Measurements from ENCODE around the gene KCTD15. TPM values are rescaled to one million over a fixed set of nuclear protein-coding genes. Genes with fewer than 3 reads are reported as not detected.

KCTD15 gene
- total and polyA plus RNA-seq, 5 donors from 2014 or later = 0.28 to 1.3 (median 0.72) TPM; not detected in 1

GRCh38 chr19:33763633-33764371 is 32.9 kb upstream of the KCTD15 start:
- no peak overlapping the region for H3K27ac ChIP-seq (ENCODE audit: insufficient read depth, low read length, poor library complexity, severe bottlenecking)
- H3K27me3 ChIP-seq (ENCODE audit: control insufficient read depth, insufficient read depth, low read length) = no peaks in the 10 kb centered on the region
- Mint-ChIP-seq H3K27me3 (no peaks in the 10 kb centered on the region), H3K36me3 (no peaks in the 10 kb centered on the region), H3K9me3 (no peaks in the 10 kb centered on the region), H3K27ac (no peak overlapping the region), H3K4me1 (no peaks in the 10 kb centered on the region), H3K4me3 (no peak overlapping the region)
- H3K9me3 ChIP-seq (ENCODE audit: control insufficient read depth in 2 of 2, low read length in 2 of 2) = no peaks in the 10 kb centered on the region
- ATAC-seq (ENCODE audit: low read depth in 2 of 2) (no peak), DNase-seq (no peak)
- H3K36me3 ChIP-seq (ENCODE audit: control insufficient read depth, insufficient read depth, low read length) = no peaks in the 10 kb centered on the region
- no peaks in the 10 kb centered on the region for H3K4me1 ChIP-seq (ENCODE audit: control insufficient read depth, insufficient read depth, low read length, poor library complexity, severe bottlenecking)
- H3K4me3 ChIP-seq (ENCODE audit: low read depth, low read length) = no peak overlapping the region

GRCh38 chr19:33766623-33767022 is 30.0 kb upstream of the KCTD15 start:
- Histone ChIP-seq H3K9me3 (ENCODE audit: control insufficient read depth in 2 of 2, low read length in 2 of 2) (no peaks in the 10 kb centered on the region), H3K27me3 (ENCODE audit: control insufficient read depth, insufficient read depth, low read length) (no peaks in the 10 kb centered on the region), H3K27ac (ENCODE audit: insufficient read depth, low read length, poor library complexity, severe bottlenecking) (no peak overlapping the region), H3K4me3 (ENCODE audit: low read depth, low read length) (no peak overlapping the region), H3K36me3 (ENCODE audit: control insufficient read depth, insufficient read depth, low read length) (no peaks in the 10 kb centered on the region), H3K4me1 (ENCODE audit: control insufficient read depth, insufficient read depth, low read length, poor library complexity, severe bottlenecking) (no peaks in the 10 kb centered on the region)
- Mint-ChIP-seq H3K27me3 (no peaks in the 10 kb centered on the region), H3K9me3 (no peaks in the 10 kb centered on the region), H3K36me3 (no peaks in the 10 kb centered on the region), H3K27ac (no peak overlapping the region), H3K4me1 (no peaks in the 10 kb centered on the region), H3K4me3 (no peak overlapping the region)
- ATAC-seq (ENCODE audit: low read depth in 2 of 2) (no peak), DNase-seq (no peak)

GRCh38 chr19:33767898-33768413 is 28.7 kb upstream of the KCTD15 start:
- no peak for DNase-seq

GRCh38 chr19:33769208-33769607 is 27.5 kb upstream of the KCTD15 start:
- H3K27me3 Mint-ChIP-seq = no peaks in the 10 kb centered on the region
- no peaks in the 10 kb centered on the region for H3K36me3 Mint-ChIP-seq
- H3K27me3 ChIP-seq (ENCODE audit: control insufficient read depth, insufficient read depth, low read length) = no peaks in the 10 kb centered on the region
- no peaks in the 10 kb centered on the region for H3K9me3 Mint-ChIP-seq
- H3K4me1 Mint-ChIP-seq = no peaks in the 10 kb centered on the region
- no peaks in the 10 kb centered on the region for H3K9me3 ChIP-seq (ENCODE audit: control insufficient read depth in 2 of 2, low read length in 2 of 2)
- DNase-seq (no peak), ATAC-seq (ENCODE audit: low read depth in 2 of 2) (no peak)
- no peak overlapping the region for H3K27ac Mint-ChIP-seq
- no peak overlapping the region for H3K4me3 ChIP-seq (ENCODE audit: low read depth, low read length)
- H3K4me3 Mint-ChIP-seq = no peak overlapping the region
- no peaks in the 10 kb centered on the region for H3K36me3 ChIP-seq (ENCODE audit: control insufficient read depth, insufficient read depth, low read length)
- no peak overlapping the region for H3K27ac ChIP-seq (ENCODE audit: insufficient read depth, low read length, poor library complexity, severe bottlenecking)
- no peaks in the 10 kb centered on the region for H3K4me1 ChIP-seq (ENCODE audit: control insufficient read depth, insufficient read depth, low read length, poor library complexity, severe bottlenecking)

More at GRCh38 chr19:33767898-33768413, 28.7 kb upstream of the KCTD15 start:
- H3K27ac ChIP-seq (ENCODE audit: insufficient read depth, low read length, poor library complexity, severe bottlenecking) = no peak overlapping the region
- no peaks in the 10 kb centered on the region for H3K27me3 ChIP-seq (ENCODE audit: control insufficient read depth, insufficient read depth, low read length)
- ATAC-seq (ENCODE audit: low read depth in 2 of 2) = no peak
- no peak overlapping the region for H3K4me3 Mint-ChIP-seq
- no peak overlapping the region for H3K4me3 ChIP-seq (ENCODE audit: low read depth, low read length)
- no peaks in the 10 kb centered on the region for H3K9me3 Mint-ChIP-seq
- H3K36me3 ChIP-seq (ENCODE audit: control insufficient read depth, insufficient read depth, low read length) = no peaks in the 10 kb centered on the region
- no peak overlapping the region for H3K27ac Mint-ChIP-seq
- no peaks in the 10 kb centered on the region for H3K4me1 ChIP-seq (ENCODE audit: control insufficient read depth, insufficient read depth, low read length, poor library complexity, severe bottlenecking)
- no peaks in the 10 kb centered on the region for H3K9me3 ChIP-seq (ENCODE audit: control insufficient read depth in 2 of 2, low read length in 2 of 2)
- H3K27me3 Mint-ChIP-seq = no peaks in the 10 kb centered on the region
- no peaks in the 10 kb centered on the region for H3K36me3 Mint-ChIP-seq
- H3K4me1 Mint-ChIP-seq = no peaks in the 10 kb centered on the region

- Histone ChIP-seq H3K4me1 (ENCODE audit: control insufficient read depth, insufficient read depth, low read length, poor library complexity, severe bottlenecking) (no peaks in the 10 kb centered on the region), H3K27me3 (ENCODE audit: control insufficient read depth, insufficient read depth, low read length) (no peaks in the 10 kb centered on the region)
These were observed 26.6 kb upstream of the KCTD15 start for GRCh38 chr19:33770107-33770506.

GRCh38 chr19:33771384-33772101 is 25.1 kb upstream of the KCTD15 start:
- no peaks in the 10 kb centered on the region for H3K27me3 Mint-ChIP-seq
- H3K36me3 ChIP-seq (ENCODE audit: control insufficient read depth, insufficient read depth, low read length) = no peaks in the 10 kb centered on the region
- no peaks in the 10 kb centered on the region for H3K36me3 Mint-ChIP-seq
- H3K27ac Mint-ChIP-seq = no peak overlapping the region
- ATAC-seq (ENCODE audit: low read depth in 2 of 2) (no peak), DNase-seq (peak; percentile 34 to 57 (median 49))
- no peaks in the 10 kb centered on the region for H3K9me3 Mint-ChIP-seq
- no peak overlapping the region for H3K4me3 Mint-ChIP-seq
- H3K4me3 ChIP-seq (ENCODE audit: low read depth, low read length) = no peak overlapping the region
- no peaks in the 10 kb centered on the region for H3K27me3 ChIP-seq (ENCODE audit: control insufficient read depth, insufficient read depth, low read length)
- no peak overlapping the region for H3K27ac ChIP-seq (ENCODE audit: insufficient read depth, low read length, poor library complexity, severe bottlenecking)
- H3K9me3 ChIP-seq (ENCODE audit: control insufficient read depth in 2 of 2, low read length in 2 of 2) = no peaks in the 10 kb centered on the region
- no peaks in the 10 kb centered on the region for H3K4me1 ChIP-seq (ENCODE audit: control insufficient read depth, insufficient read depth, low read length, poor library complexity, severe bottlenecking)
- no peaks in the 10 kb centered on the region for H3K4me1 Mint-ChIP-seq

More at GRCh38 chr19:33770107-33770506, 26.6 kb upstream of the KCTD15 start:
- Histone ChIP-seq H3K9me3 (ENCODE audit: control insufficient read depth in 2 of 2, low read length in 2 of 2) (no peaks in the 10 kb centered on the region), H3K36me3 (ENCODE audit: control insufficient read depth, insufficient read depth, low read length) (no peaks in the 10 kb centered on the region), H3K27ac (ENCODE audit: insufficient read depth, low read length, poor library complexity, severe bottlenecking) (no peak overlapping the region), H3K4me3 (ENCODE audit: low read depth, low read length) (no peak overlapping the region)
- Mint-ChIP-seq H3K4me3 (no peak overlapping the region), H3K4me1 (no peaks in the 10 kb centered on the region), H3K36me3 (no peaks in the 10 kb centered on the region), H3K27ac (no peak overlapping the region), H3K9me3 (no peaks in the 10 kb centered on the region), H3K27me3 (no peaks in the 10 kb centered on the region)
- DNase-seq = no peak
- ATAC-seq (ENCODE audit: low read depth in 2 of 2) = no peak

GRCh38 chr19:33772102-33772857 is 24.4 kb upstream of the KCTD15 start:
- Histone ChIP-seq H3K9me3 (ENCODE audit: control insufficient read depth in 2 of 2, low read length in 2 of 2) (no peaks in the 10 kb centered on the region), H3K27me3 (ENCODE audit: control insufficient read depth, insufficient read depth, low read length) (no peaks in the 10 kb centered on the region), H3K27ac (ENCODE audit: insufficient read depth, low read length, poor library complexity, severe bottlenecking) (no peak overlapping the region), H3K4me3 (ENCODE audit: low read depth, low read length) (no peak overlapping the region), H3K36me3 (ENCODE audit: control insufficient read depth, insufficient read depth, low read length) (no peaks in the 10 kb centered on the region), H3K4me1 (ENCODE audit: control insufficient read depth, insufficient read depth, low read length, poor library complexity, severe bottlenecking) (no peaks in the 10 kb centered on the region)
- Mint-ChIP-seq H3K9me3 (no peaks in the 10 kb centered on the region), H3K27me3 (no peaks in the 10 kb centered on the region), H3K27ac (no peak overlapping the region), H3K4me1 (no peaks in the 10 kb centered on the region), H3K36me3 (no peaks in the 10 kb centered on the region), H3K4me3 (no peak overlapping the region)
- DNase-seq = no peak
- ATAC-seq (ENCODE audit: low read depth in 2 of 2) = no peak

All from CD4-positive, CD25-positive, alpha-beta regulatory T cell (primary cell).